ENCODE results near the gene CHST8. TPM values are rescaled to one million over a fixed set of nuclear protein-coding genes. Genes with fewer than 3 reads are reported as not detected.
"Not testable (repeated sequence)": the region's sequence is repeated elsewhere in the genome, so short reads cannot be mapped to it uniquely, and the experiment has no call there.

The CHST8 gene
- total and polyA plus RNA-seq, 7 experiments from 2014 or later = not detected

DNA sequence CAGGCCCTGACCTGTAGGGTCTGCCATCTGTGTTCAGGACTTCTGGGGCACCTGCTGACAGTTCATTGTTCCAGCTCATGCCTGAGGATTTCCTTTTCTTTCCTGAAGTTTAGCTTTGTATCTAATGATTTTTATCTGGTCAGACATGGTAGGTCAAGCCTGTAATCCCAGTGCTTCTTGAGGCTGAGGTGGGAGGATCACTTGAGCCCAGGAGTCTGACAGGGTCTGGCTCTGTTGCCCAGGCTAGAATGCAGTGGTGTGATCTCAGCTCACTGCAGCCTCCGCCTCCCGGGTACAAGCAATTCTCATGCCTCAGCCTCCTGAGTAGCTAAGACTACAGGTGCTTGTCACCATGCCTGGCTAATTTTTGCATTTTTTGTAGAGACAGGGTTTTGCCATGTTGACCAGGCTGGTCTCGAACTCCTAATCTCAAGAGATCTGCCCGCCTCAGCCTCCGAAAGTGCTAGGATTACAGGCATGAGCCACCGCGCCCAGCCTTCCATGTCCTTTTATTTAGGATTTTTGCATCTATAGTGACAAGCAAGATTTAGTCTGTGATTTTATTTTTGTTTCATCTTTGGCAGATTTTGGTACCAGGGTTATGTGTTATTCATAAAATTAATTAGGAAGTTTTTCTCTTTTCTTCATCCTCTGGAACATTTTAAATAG, 33.2 kb downstream of the CHST8 start:
- ATAC-seq = no peak
- ChIA-PET POLR2A (no interaction called here), CTCF (no interaction called here)
- Mint-ChIP-seq H3K36me3 (peaks cover 0 to 5% (median 0%) of the 10 kb centered on the region in 5 donors), H3K27ac (no peak overlapping the region), H3K4me3 (no peak overlapping the region), H3K9me3 (peaks cover 0 to 23% (median 10%) of the 10 kb centered on the region in 11 donors), H3K27me3 (peaks cover 10 to 38% (median 21%) of the 10 kb centered on the region in 5 donors), H3K4me1 (peaks cover 0 to under 1% (median 0%) of the 10 kb centered on the region in 7 donors)
- DNase-seq = no peak
- Histone ChIP-seq H3K36me3 (ENCODE audit: control insufficient read depth in 2 of 3, insufficient read depth in 3 of 3, low read length in 3 of 3) (no peaks in the 10 kb centered on the region), H3K9me3 (ENCODE audit: control insufficient read depth in 2 of 3, low read length in 3 of 3) (no peaks in the 10 kb centered on the region), H3K4me3 (ENCODE audit: low read length) (no peak overlapping the region), H3K27me3 (ENCODE audit: control insufficient read depth in 2 of 2, insufficient read depth in 2 of 2, low read length in 2 of 2) (no peaks in the 10 kb centered on the region), H3K27ac (ENCODE audit: low read depth, low read length) (no peak overlapping the region), H3K4me1 (ENCODE audit: control insufficient read depth in 2 of 2, insufficient read depth in 2 of 2, low read length in 2 of 2) (no peaks in the 10 kb centered on the region)
- intact Hi-C loops (cut with micrococcal nuclease) = no loop called here

DNA sequence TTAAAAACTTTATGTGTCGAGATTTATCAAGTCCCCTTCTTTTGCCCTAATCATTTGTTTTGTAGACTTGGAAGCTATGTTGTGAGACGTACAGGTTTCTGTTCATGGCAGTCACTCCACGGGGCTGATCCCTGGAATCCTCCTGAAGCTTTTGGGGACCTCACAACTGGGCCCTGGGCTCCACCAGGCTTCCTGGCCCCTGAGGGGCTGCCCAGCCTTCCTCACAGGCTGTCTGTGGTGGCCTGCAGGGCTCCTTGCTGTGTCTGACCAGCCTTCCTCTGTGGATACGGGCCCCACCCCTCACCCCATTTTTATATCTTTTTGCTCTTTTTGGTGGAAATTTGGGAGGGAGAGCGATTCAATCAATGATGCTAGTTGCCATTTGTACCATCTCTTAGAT, 38.1 kb downstream of the CHST8 start:
- ATAC-seq (no peak), DNase-seq (no peak)
- Histone ChIP-seq H3K36me3 (ENCODE audit: control insufficient read depth in 2 of 3, insufficient read depth in 3 of 3, low read length in 3 of 3) (no peaks in the 10 kb centered on the region), H3K4me1 (ENCODE audit: control insufficient read depth in 2 of 2, insufficient read depth in 2 of 2, low read length in 2 of 2) (no peaks in the 10 kb centered on the region), H3K27ac (ENCODE audit: low read depth, low read length) (no peak overlapping the region), H3K4me3 (ENCODE audit: low read length) (no peak overlapping the region), H3K9me3 (ENCODE audit: control insufficient read depth in 2 of 3, low read length in 3 of 3) (no peaks in the 10 kb centered on the region), H3K27me3 (ENCODE audit: control insufficient read depth in 2 of 2, insufficient read depth in 2 of 2, low read length in 2 of 2) (no peaks in the 10 kb centered on the region)
- intact Hi-C loops (cut with micrococcal nuclease) = no loop called here
- Mint-ChIP-seq H3K27me3 (peaks cover 3 to 27% (median 20%) of the 10 kb centered on the region in 5 donors), H3K4me1 (no peaks in the 10 kb centered on the region), H3K36me3 (no peaks in the 10 kb centered on the region), H3K9me3 (peaks cover 0 to 2% (median 0%) of the 10 kb centered on the region in 11 donors), H3K4me3 (no peak overlapping the region), H3K27ac (no peak overlapping the region)
- ChIA-PET POLR2A (no interaction called here), CTCF (no interaction called here)

DNA sequence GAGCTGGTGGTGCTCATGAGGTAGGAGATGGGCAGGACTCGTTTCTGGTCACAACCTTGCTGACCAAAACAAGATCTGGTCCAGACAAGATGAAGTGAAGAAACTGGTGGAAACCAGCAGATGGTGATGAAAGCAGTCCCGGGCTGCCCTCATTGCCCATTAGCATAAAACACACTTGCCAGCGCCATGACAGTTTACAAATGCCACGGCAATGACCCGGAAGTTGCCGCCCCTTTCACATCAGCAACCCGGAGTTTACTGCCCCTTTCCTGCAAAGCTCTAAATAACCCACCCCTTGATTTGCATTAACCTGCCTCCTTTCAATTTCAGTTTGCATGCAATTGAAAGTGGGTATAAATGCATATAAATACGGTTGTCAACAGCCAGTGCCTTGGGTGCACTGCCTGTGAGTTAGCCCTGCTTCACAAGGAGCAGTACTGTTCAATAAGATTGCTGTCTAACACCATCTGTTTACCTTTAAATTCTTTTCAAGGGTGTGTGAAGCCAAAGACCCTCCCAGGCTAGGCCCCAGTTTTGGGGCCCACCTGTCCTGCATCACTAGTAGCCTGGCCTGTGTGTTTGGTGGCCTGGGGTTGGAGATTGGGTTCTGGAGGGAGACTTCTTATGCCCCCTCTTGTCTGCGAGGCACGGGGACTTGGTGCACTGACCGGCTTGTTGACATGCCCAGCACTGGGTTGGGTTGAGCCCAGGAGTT, 38.8 kb downstream of the CHST8 start:
- Mint-ChIP-seq H3K27me3 (peaks cover 3 to 34% (median 19%) of the 10 kb centered on the region in 5 donors), H3K27ac (no peak overlapping the region), H3K9me3 (peaks cover 0 to 2% (median 0%) of the 10 kb centered on the region in 11 donors), H3K4me3 (no peak overlapping the region), H3K4me1 (no peaks in the 10 kb centered on the region), H3K36me3 (no peaks in the 10 kb centered on the region)
- no peaks in the 10 kb centered on the region for H3K4me1 ChIP-seq (ENCODE audit: control insufficient read depth in 2 of 2, insufficient read depth in 2 of 2, low read length in 2 of 2)
- CTCF ChIA-PET = no interaction called here
- POLR2A ChIA-PET = no interaction called here
- H3K36me3 ChIP-seq (ENCODE audit: control insufficient read depth in 2 of 3, insufficient read depth in 3 of 3, low read length in 3 of 3) = no peaks in the 10 kb centered on the region
- intact Hi-C loops (cut with micrococcal nuclease) = no loop called here
- no peak overlapping the region for H3K4me3 ChIP-seq (ENCODE audit: low read length)
- no peak for DNase-seq
- H3K9me3 ChIP-seq (ENCODE audit: control insufficient read depth in 2 of 3, low read length in 3 of 3) = no peaks in the 10 kb centered on the region
- H3K27ac ChIP-seq (ENCODE audit: low read depth, low read length) = no peak overlapping the region
- ATAC-seq = no peak
- no peaks in the 10 kb centered on the region for H3K27me3 ChIP-seq (ENCODE audit: control insufficient read depth in 2 of 2, insufficient read depth in 2 of 2, low read length in 2 of 2)

DNA sequence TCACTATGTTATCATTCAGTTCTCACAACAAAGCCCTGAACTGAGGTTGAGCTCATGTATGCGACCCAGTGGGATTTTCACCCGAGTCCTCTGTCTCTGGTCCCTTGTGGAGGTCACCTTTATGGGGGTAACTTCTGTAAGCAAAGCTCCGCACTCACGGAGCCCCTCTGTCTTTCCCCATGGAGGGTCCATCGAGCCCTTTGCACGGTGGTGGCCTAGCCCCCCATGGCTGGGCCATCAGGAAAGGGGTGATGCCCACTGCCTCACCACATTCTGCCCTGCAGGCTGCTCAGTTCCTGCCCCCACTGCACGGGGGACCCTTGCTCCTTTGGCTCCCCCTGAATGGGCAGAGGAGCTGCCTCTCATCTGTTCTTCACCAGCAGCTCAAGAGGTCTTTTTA, 39.6 kb downstream of the CHST8 start:
- no peak overlapping the region for H3K4me3 ChIP-seq (ENCODE audit: low read length)
- no peaks in the 10 kb centered on the region for H3K27me3 ChIP-seq (ENCODE audit: control insufficient read depth in 2 of 2, insufficient read depth in 2 of 2, low read length in 2 of 2)
- peaks cover 0 to 7% (median 0%) of the 10 kb centered on the region in 11 donors for H3K9me3 Mint-ChIP-seq
- no peak overlapping the region for H3K4me3 Mint-ChIP-seq
- DNase-seq = no peak
- no peaks in the 10 kb centered on the region for H3K36me3 ChIP-seq (ENCODE audit: control insufficient read depth in 2 of 3, insufficient read depth in 3 of 3, low read length in 3 of 3)
- ChIA-PET CTCF (no interaction called here), POLR2A (no interaction called here)
- intact Hi-C loops (cut with micrococcal nuclease) = no loop called here
- no peaks in the 10 kb centered on the region for H3K9me3 ChIP-seq (ENCODE audit: control insufficient read depth in 2 of 3, low read length in 3 of 3)
- H3K4me1 Mint-ChIP-seq = no peaks in the 10 kb centered on the region
- H3K36me3 Mint-ChIP-seq = no peaks in the 10 kb centered on the region
- H3K27ac ChIP-seq (ENCODE audit: low read depth, low read length) = no peak overlapping the region
- H3K27ac Mint-ChIP-seq = no peak overlapping the region
- no peak for ATAC-seq
- no peaks in the 10 kb centered on the region for H3K4me1 ChIP-seq (ENCODE audit: control insufficient read depth in 2 of 2, insufficient read depth in 2 of 2, low read length in 2 of 2)
- peaks cover 3 to 36% (median 18%) of the 10 kb centered on the region in 5 donors for H3K27me3 Mint-ChIP-seq

DNA sequence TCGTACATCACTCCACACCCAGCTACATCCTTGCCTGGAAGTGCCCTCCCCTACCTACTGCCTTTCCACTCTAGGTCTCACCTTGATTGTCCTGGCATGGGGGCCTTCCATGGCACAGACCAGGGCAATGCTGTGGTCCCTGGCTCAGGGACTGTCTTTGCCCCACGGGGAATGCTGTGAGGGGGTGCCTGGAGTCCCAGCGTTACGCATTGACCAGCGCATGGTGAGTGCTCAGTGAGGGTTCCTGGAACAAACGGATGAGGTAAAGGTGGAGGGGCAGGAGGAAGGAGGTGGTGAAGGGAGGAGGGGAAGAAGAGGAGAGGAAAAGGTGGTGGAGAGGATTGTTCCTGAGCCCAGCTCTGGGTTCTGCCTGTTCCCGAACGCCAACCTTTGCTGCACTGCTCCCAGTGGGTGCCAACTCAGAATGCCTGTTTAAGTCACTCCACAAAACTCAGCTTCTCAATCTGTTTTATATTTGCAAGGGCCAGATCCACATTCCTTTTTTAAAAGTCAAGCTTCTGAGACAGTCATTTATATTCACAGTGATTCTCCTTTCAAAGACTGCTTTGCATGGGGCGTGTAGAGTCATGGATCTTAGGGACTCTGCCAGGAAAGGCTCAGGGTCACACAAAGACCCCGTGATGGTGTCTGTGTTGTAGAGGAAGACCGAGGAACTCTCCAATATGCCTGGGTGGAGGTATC, 40.8 kb downstream of the CHST8 start:
- Mint-ChIP-seq H3K4me1 (no peaks in the 10 kb centered on the region), H3K27ac (no peak overlapping the region), H3K27me3 (peaks cover 0 to 29% (median 24%) of the 10 kb centered on the region in 5 donors), H3K4me3 (no peak overlapping the region), H3K9me3 (peaks cover 0 to 7% (median 0%) of the 10 kb centered on the region in 11 donors), H3K36me3 (no peaks in the 10 kb centered on the region)
- ATAC-seq (no peak), DNase-seq (no peak)
- POLR2A ChIA-PET = no interaction called here
- no peaks in the 10 kb centered on the region for H3K36me3 ChIP-seq (ENCODE audit: control insufficient read depth in 2 of 3, insufficient read depth in 3 of 3, low read length in 3 of 3)
- no peaks in the 10 kb centered on the region for H3K27me3 ChIP-seq (ENCODE audit: control insufficient read depth in 2 of 2, insufficient read depth in 2 of 2, low read length in 2 of 2)
- no peaks in the 10 kb centered on the region for H3K4me1 ChIP-seq (ENCODE audit: control insufficient read depth in 2 of 2, insufficient read depth in 2 of 2, low read length in 2 of 2)
- H3K27ac ChIP-seq (ENCODE audit: low read depth, low read length) = no peak overlapping the region
- H3K4me3 ChIP-seq (ENCODE audit: low read length) = no peak overlapping the region
- CTCF ChIA-PET = no interaction called here
- intact Hi-C loops (cut with micrococcal nuclease) = no loop called here
- no peaks in the 10 kb centered on the region for H3K9me3 ChIP-seq (ENCODE audit: control insufficient read depth in 2 of 3, low read length in 3 of 3)

DNA sequence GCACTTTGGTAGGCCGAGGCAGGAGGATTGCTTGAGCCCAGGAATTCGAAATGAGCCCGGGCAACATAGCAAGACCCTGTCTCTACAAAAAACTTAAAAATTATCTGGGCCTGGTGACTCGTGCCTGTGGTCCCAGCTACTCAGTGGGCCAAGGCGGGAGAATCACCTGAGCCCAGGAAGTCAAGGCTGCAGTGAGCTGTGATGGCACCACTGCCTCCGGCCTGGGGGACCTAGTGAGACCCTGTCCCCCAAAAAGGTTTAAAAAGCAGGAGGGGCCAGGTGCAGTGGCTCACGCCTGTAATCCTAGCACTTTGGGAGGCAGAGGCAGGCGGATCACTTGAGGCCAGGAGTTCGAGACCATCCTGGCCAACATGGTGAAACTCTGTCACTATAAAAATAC, 41.6 kb downstream of the CHST8 start:
- H3K27ac ChIP-seq (ENCODE audit: low read depth, low read length); H3K9me3 ChIP-seq (ENCODE audit: control insufficient read depth in 2 of 3, low read length in 3 of 3); CTCF ChIA-PET; H3K36me3 ChIP-seq (ENCODE audit: control insufficient read depth in 2 of 3, insufficient read depth in 3 of 3, low read length in 3 of 3); H3K4me1 ChIP-seq (ENCODE audit: control insufficient read depth in 2 of 2, insufficient read depth in 2 of 2, low read length in 2 of 2); H3K9me3 Mint-ChIP-seq; ATAC-seq; DNase-seq; H3K36me3 Mint-ChIP-seq; intact Hi-C loops (cut with micrococcal nuclease); H3K4me3 ChIP-seq (ENCODE audit: low read length); H3K4me3 Mint-ChIP-seq; H3K4me1 Mint-ChIP-seq; POLR2A ChIA-PET; H3K27me3 ChIP-seq (ENCODE audit: control insufficient read depth in 2 of 2, insufficient read depth in 2 of 2, low read length in 2 of 2); H3K27ac Mint-ChIP-seq: not testable (repeated sequence)
- H3K27me3 Mint-ChIP-seq = peaks cover 0 to 31% (median 24%) of the 10 kb centered on the region in 5 donors

All from naive thymus-derived CD4-positive, alpha-beta T cell (primary cell).